PFSK-1 (cell line): ENCODE results near the gene PARD3B.

Source experiments
- FOXP2 ChIP-seq: optimal IDR thresholded peaks from 2 replicates; pipeline ENCODE3; 2011; ENCODE audit warnings: borderline replicate concordance, control low read depth, inconsistent platforms; ENCODE audit not compliant: insufficient read depth; ENCODE audit errors: extremely low read length, extremely low read depth
- POLR2AphosphoS5 ChIP-seq: IDR thresholded peaks from 2 replicates; pipeline ENCODE4 v1.6.1; 2012; ENCODE audit warnings: low read depth, mild to moderate bottlenecking, control low read depth, low read length, moderate library complexity
- SIN3A ChIP-seq: IDR thresholded peaks from 2 replicates; pipeline ENCODE4 v1.6.1; 2012; ENCODE audit warnings: mild to moderate bottlenecking, low read length, moderate library complexity, borderline replicate concordance; ENCODE audit not compliant: insufficient read depth
- TAF1 ChIP-seq: IDR thresholded peaks from 2 replicates; pipeline ENCODE4 v1.6.1; 2012; ENCODE audit warnings: low read length, control low read depth, borderline replicate concordance; ENCODE audit not compliant: insufficient read depth
- TF ChIP-seq, protein P1 (sequence below), 2 experiments: IDR thresholded peaks; 2 replicates each; pipeline versions ENCODE4 v1.6.1 to v1.8.0; 2011 to 2012; ENCODE audit warnings: low read depth in 2 of 2, low read length in 2 of 2, control low read depth in 1 of 2, inconsistent platforms in 1 of 2, mild to moderate bottlenecking in 1 of 2, moderate library complexity in 1 of 2; ENCODE audit not compliant: insufficient read depth in 1 of 2

DNA sequence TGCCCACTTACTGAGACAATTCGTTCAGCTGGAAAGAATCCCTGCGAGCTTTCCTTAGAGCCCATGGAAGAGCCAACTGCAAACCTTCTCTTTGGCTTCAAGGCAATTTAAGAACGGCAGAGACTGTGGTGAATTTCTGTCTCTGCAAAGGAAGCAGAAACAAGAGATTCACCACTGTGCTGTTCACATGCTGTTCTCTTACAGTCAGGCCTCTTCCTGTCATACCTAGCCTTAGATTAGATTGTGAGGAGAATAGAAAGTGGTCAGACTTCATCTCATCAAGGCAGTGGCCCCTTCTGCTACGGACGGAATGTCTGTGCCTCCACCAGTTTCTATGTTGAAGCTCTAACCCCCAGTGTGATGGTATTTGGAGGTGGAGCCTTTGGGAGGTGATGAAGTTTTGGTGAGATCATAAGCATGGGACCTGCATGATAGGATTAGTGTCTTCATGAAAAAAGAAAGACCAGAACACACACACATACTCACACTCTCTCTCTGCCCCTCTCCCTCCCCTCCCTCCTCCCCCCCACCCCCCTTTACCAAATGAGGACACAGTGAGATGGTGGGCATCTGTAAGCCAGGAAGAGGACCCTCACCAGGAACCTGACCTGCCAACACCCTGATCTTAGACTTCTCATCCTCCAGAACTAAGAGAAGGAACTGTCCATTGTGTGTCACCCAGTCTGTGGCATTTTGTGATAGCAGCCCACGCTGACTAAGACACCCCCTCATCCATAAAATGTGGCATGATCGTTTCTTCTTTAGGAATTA lies 1091.5 kb downstream of the PARD3B start:
- no peak for TF ChIP-seq FOXP2
- TF ChIP-seq TAF1, result no peak
- no peak for TF ChIP-seq POLR2AphosphoS5
- TF ChIP-seq, protein P1, sequence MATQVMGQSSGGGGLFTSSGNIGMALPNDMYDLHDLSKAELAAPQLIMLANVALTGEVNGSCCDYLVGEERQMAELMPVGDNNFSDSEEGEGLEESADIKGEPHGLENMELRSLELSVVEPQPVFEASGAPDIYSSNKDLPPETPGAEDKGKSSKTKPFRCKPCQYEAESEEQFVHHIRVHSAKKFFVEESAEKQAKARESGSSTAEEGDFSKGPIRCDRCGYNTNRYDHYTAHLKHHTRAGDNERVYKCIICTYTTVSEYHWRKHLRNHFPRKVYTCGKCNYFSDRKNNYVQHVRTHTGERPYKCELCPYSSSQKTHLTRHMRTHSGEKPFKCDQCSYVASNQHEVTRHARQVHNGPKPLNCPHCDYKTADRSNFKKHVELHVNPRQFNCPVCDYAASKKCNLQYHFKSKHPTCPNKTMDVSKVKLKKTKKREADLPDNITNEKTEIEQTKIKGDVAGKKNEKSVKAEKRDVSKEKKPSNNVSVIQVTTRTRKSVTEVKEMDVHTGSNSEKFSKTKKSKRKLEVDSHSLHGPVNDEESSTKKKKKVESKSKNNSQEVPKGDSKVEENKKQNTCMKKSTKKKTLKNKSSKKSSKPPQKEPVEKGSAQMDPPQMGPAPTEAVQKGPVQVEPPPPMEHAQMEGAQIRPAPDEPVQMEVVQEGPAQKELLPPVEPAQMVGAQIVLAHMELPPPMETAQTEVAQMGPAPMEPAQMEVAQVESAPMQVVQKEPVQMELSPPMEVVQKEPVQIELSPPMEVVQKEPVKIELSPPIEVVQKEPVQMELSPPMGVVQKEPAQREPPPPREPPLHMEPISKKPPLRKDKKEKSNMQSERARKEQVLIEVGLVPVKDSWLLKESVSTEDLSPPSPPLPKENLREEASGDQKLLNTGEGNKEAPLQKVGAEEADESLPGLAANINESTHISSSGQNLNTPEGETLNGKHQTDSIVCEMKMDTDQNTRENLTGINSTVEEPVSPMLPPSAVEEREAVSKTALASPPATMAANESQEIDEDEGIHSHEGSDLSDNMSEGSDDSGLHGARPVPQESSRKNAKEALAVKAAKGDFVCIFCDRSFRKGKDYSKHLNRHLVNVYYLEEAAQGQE (IDR thresholded peaks at IDR 0.05; ENCODE audit: insufficient read depth in 1 of 2, low read depth in 2 of 2, low read length in 2 of 2), result no peak
- no peak for TF ChIP-seq SIN3A
